NCI-H1105 (cell line): Measurements from ENCODE around the gene PPP1R12C.

Source experiments
- DNase-seq: peaks from one replicate; lab custom pipeline; 2025; lab: John Stamatoyannopoulos, UW

Gene PPP1R12C

GRCh38 chr19:55044286-55044685, 73.2 kb downstream of the PPP1R12C start:
- no peak for DNase-seq

- DNase-seq = no peak
Observed at GRCh38 chr19:55042688-55043087, 74.7 kb downstream of the PPP1R12C start.

DNA sequence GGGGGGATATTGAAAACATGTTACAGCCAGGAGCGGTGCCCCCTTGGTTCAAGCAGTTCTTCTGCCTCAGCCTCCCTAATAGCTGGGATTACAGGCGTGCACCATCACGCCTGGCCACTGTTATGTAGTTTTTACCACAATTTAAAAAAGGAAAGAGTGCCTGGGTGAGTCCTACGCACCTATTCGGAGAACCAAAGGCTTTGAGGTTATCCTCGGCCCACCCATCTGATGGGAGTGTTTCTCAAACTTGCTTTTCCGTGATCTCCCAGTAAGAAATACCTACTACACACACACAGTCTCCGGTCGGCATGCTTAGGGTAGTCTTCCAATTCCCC, 75.1 kb downstream of the PPP1R12C start:
- no peak for DNase-seq

DNA sequence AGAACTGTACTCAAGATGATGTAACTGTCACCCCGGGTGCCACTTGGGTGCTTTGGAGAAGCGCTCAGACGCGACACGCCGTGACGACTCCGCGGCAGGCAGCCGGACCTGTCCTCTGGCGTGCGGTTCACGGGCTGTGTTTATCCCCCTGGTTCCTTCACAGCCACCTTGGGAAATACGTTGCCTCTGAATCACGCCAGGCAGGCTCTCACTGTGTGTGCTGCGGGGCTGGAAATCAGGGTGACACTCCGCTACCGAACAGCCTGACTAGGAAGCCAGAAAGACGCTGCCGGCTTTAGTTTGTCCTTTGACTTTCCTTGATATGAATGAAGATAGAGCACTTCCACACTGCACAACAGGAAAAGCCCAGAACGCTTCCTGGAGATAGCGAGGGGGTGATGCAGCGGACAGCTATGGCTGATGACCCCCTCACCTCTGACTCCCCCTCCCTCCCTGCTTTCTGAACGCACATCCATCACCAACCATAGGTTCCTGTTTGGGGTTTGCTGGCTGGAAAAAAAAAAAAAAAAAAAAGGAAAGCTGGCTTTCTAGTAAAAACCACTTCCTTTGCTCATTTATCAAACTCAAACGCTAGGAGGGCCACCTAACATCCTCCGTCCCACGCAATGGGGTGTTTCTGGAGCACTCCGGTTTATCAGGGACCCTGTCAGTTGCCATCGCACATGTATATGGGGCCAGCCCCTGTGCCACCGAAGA, 75.7 kb downstream of the PPP1R12C start:
- no peak for DNase-seq

DNA sequence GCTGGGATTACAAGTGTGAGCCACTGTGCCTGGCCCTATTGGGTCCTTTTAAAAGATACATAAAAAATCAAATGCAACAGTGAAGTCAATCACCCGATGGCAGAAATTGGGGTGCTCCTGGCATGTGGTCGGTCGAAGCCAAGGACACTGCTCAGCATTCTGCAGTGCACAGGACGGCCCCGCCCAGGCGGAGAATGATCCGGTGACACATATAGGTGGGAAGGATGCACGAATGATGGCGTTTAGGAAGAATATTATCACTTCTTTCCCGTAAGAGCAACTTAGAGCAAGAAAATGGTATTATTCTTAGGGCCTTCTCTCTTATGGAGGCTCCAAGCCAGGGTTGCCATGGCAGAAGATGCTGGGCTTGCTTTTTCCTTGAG, 76.2 kb downstream of the PPP1R12C start:
- no peak for DNase-seq
